ENCODE data around the gene SKP2.

The SKP2 gene

GRCh38 chr5:36227046-36227445 lies 75.1 kb downstream of the SKP2 start:
- TF ChIP-seq, protein P1, sequence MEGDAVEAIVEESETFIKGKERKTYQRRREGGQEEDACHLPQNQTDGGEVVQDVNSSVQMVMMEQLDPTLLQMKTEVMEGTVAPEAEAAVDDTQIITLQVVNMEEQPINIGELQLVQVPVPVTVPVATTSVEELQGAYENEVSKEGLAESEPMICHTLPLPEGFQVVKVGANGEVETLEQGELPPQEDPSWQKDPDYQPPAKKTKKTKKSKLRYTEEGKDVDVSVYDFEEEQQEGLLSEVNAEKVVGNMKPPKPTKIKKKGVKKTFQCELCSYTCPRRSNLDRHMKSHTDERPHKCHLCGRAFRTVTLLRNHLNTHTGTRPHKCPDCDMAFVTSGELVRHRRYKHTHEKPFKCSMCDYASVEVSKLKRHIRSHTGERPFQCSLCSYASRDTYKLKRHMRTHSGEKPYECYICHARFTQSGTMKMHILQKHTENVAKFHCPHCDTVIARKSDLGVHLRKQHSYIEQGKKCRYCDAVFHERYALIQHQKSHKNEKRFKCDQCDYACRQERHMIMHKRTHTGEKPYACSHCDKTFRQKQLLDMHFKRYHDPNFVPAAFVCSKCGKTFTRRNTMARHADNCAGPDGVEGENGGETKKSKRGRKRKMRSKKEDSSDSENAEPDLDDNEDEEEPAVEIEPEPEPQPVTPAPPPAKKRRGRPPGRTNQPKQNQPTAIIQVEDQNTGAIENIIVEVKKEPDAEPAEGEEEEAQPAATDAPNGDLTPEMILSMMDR (conservative IDR thresholded peaks at IDR 0.05; ENCODE audit: low read depth, low read length): no peak
- H2AFZ ChIP-seq (ENCODE audit: low read depth): no peak overlapping the region
- H4K20me1 ChIP-seq (ENCODE audit: insufficient read depth): no peaks in the 10 kb centered on the region
- no peak overlapping the region for H3K27ac ChIP-seq
- no peak overlapping the region for H3K4me2 ChIP-seq
- H3K36me3 ChIP-seq (ENCODE audit: insufficient read depth): no peaks in the 10 kb centered on the region
- no peak overlapping the region for H3K4me3 ChIP-seq (IDR thresholded peaks at IDR 0.05; ENCODE audit: insufficient read depth, low read depth, low read length)
- H3K9ac ChIP-seq: no peak overlapping the region
- H3K4me1 ChIP-seq (ENCODE audit: low read depth, poor library complexity, severe bottlenecking): no peaks in the 10 kb centered on the region
- no peaks in the 10 kb centered on the region for H3K27me3 ChIP-seq (ENCODE audit: insufficient read depth, low read depth)
- H3K79me2 ChIP-seq (ENCODE audit: insufficient read depth, low read depth): no peaks in the 10 kb centered on the region; the same call in 1 of the 2 replicates

DNA sequence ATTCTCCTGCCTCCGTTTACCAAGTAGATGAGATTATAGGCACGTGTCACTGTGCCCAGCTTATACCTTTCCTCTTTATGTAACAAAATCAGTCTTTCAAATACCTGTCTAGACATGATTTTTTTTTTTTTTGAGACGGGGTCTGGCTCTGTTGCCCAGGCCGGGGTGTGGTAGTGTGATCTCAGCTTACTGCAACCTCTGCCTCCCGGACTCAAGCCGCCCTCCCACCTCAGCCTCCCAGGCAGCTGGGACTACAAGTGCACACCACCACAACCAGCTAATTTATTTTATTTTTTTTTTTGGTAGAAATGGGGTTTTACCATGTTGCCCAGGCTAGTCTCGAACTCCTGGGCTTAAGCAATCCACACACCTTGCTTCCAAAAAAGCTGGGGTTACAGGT lies 76.6 kb downstream of the SKP2 start:
- Histone ChIP-seq H3K4me3 (IDR thresholded peaks at IDR 0.05; ENCODE audit: insufficient read depth, low read depth, low read length) (no peak overlapping the region), H3K4me2 (no peak overlapping the region), H3K79me2 (ENCODE audit: insufficient read depth, low read depth) (peaks cover 6% of the 10 kb centered on the region; the same call in 1 of the 2 replicates), H3K27me3 (ENCODE audit: insufficient read depth, low read depth) (no peaks in the 10 kb centered on the region), H3K27ac (no peak overlapping the region), H3K9ac (no peak overlapping the region), H4K20me1 (ENCODE audit: insufficient read depth) (no peaks in the 10 kb centered on the region), H2AFZ (ENCODE audit: low read depth) (no peak overlapping the region), H3K36me3 (ENCODE audit: insufficient read depth) (no peaks in the 10 kb centered on the region), H3K4me1 (ENCODE audit: low read depth, poor library complexity, severe bottlenecking) (no peaks in the 10 kb centered on the region)
- TF ChIP-seq, protein P1 (conservative IDR thresholded peaks at IDR 0.05; ENCODE audit: low read depth, low read length): no peak

DNA sequence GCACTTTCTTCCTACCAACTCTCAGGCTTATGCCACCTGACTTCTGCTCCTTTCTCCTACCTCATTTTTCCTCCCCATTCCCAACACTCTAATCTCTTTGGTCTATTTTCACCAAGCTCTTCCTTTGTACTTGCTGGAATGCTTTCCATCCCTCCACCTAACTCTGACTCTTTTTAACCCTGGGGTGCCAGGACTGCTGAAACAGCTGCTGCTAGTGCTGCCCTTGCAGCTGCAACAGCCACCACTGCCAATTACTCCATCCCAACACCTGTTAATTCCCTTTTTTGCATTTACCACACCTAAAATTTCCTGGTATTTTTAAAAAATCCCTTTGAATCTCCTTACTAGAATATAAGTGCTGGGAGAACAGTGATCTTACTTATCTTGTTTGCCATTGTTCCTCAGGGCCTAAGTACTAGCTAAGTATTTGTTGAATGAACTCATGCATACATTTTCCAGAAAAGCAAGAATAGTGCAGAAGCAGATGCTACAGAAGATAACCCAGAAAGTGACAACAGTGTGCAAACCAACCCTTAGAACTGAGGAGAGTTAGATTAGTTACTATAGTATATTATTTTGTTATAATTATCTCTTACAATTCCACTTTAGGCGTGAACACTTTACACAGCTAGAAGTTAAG lies 78.4 kb downstream of the SKP2 start:
- peaks cover 6% of the 10 kb centered on the region; the same call in 1 of the 2 replicates for H3K79me2 ChIP-seq (ENCODE audit: insufficient read depth, low read depth)
- no peak overlapping the region for H3K4me3 ChIP-seq (IDR thresholded peaks at IDR 0.05; ENCODE audit: insufficient read depth, low read depth, low read length)
- no peaks in the 10 kb centered on the region for H3K27me3 ChIP-seq (ENCODE audit: insufficient read depth, low read depth)
- H4K20me1 ChIP-seq (ENCODE audit: insufficient read depth): no peaks in the 10 kb centered on the region
- H3K27ac ChIP-seq: no peak overlapping the region
- no peak overlapping the region for H3K9ac ChIP-seq
- H3K4me1 ChIP-seq (ENCODE audit: low read depth, poor library complexity, severe bottlenecking): no peaks in the 10 kb centered on the region
- no peak overlapping the region for H2AFZ ChIP-seq (ENCODE audit: low read depth)
- no peaks in the 10 kb centered on the region for H3K36me3 ChIP-seq (ENCODE audit: insufficient read depth)
- TF ChIP-seq, protein P1 (conservative IDR thresholded peaks at IDR 0.05; ENCODE audit: low read depth, low read length): no peak
- H3K4me2 ChIP-seq: no peak overlapping the region

- no peak overlapping the region for H3K27ac ChIP-seq
- H3K36me3 ChIP-seq (ENCODE audit: insufficient read depth): no peaks in the 10 kb centered on the region
- H3K27me3 ChIP-seq (ENCODE audit: insufficient read depth, low read depth): no peaks in the 10 kb centered on the region
- peaks cover 15% of the 10 kb centered on the region for H3K4me1 ChIP-seq (ENCODE audit: low read depth, poor library complexity, severe bottlenecking)
- H3K9ac ChIP-seq: no peak overlapping the region
- H3K4me2 ChIP-seq: no peak overlapping the region
- no peak overlapping the region for H3K4me3 ChIP-seq (IDR thresholded peaks at IDR 0.05; ENCODE audit: insufficient read depth, low read depth, low read length)
- H3K79me2 ChIP-seq (ENCODE audit: insufficient read depth, low read depth): peaks cover 19% of the 10 kb centered on the region; the same call in 1 of the 2 replicates
- H2AFZ ChIP-seq (ENCODE audit: low read depth): no peak overlapping the region
- TF ChIP-seq, protein P1 (conservative IDR thresholded peaks at IDR 0.05; ENCODE audit: low read depth, low read length): no peak
- H4K20me1 ChIP-seq (ENCODE audit: insufficient read depth): no peaks in the 10 kb centered on the region
These were observed 80.6 kb downstream of the SKP2 start for GRCh38 chr5:36232533-36232932.

Data from KMS-11 (cell line).